Epithelial cell of proximal tubule (primary cell): ENCODE data around the gene CX3CL1. TPM values are rescaled to one million over a fixed set of nuclear protein-coding genes. Genes with fewer than 3 reads are reported as not detected.

ENCODE experiments used
- DNase-seq: peaks from one replicate; pipeline ENCODE4 v3.0.0-alpha.2; 2011; ENCODE audit warnings: low read depth
- H3K4me3 ChIP-seq: 2 replicates; pipeline ENCODE4 v1.5.1; 2011; ENCODE audit warnings: low read depth, mild to moderate bottlenecking, low read length
- CTCF ChIP-seq: conservative IDR thresholded peaks from 2 replicates; pipeline ENCODE4 v1.5.1; 2012; ENCODE audit warnings: low read depth, mild to moderate bottlenecking, low read length
- total RNA-seq: library from RNA; depleted of rRNA; stranded (reverse); fragments of >200 nt; gene quantifications from 2 replicates; pipeline ENCODE4 v1.2.3, GENCODE V29; 2015

Gene CX3CL1
- 6.4 and 13.5 TPM in 2 replicates for total RNA-seq

- peak; percentile 28 for TF ChIP-seq CTCF
- DNase-seq = no peak
- peak within 1 kb of the TSS; percentile 62 for H3K4me3 ChIP-seq
Observed at GRCh38 chr16:57372372-57373116, at the start of gene CX3CL1. Gene CX3CL1, plus strand, starts transcription at chr16:57372490. Its CDS starts 79 bp downstream, at chr16:57372569.

GRCh38 chr16:57324749-57325148, 47.5 kb upstream of the CX3CL1 start:
- no peak overlapping the region for H3K4me3 ChIP-seq
- DNase-seq = no peak
- no peak for TF ChIP-seq CTCF

GRCh38 chr16:57325458-57325857, 46.8 kb upstream of the CX3CL1 start:
- no peak overlapping the region for H3K4me3 ChIP-seq
- no peak for DNase-seq
- TF ChIP-seq CTCF = no peak

- no peak overlapping the region for H3K4me3 ChIP-seq
- no peak for TF ChIP-seq CTCF
- no peak for DNase-seq
Observed at GRCh38 chr16:57329718-57330327, 42.5 kb upstream of the CX3CL1 start.

GRCh38 chr16:57331355-57331754, 40.9 kb upstream of the CX3CL1 start:
- DNase-seq = no peak
- no peak overlapping the region for H3K4me3 ChIP-seq
- TF ChIP-seq CTCF = no peak

- no peak overlapping the region for H3K4me3 ChIP-seq
- no peak for TF ChIP-seq CTCF
- DNase-seq = no peak
Observed at GRCh38 chr16:57333402-57333801, 38.9 kb upstream of the CX3CL1 start.
